ENCODE data around the gene PSPC1.
A peak's percentile ranks its signal among the peaks of the same experiment; 100 is the strongest.
"Not testable (repeated sequence)": the region's sequence is repeated elsewhere in the genome, so short reads cannot be mapped to it uniquely, and the experiment has no call there.

Gene PSPC1

GRCh38 chr13:19782727-19783682 is at the start of gene PSPC1:
Gene PSPC1 (minus strand): TSS chr13:19782945. CDS start chr13:19782757, 188 bp downstream.
- peak; percentile 80 to 82 for DNase-seq

- DNase-seq = no peak
Observed at GRCh38 chr13:19822673-19823072, 39.9 kb upstream of the PSPC1 start.

- no peak for DNase-seq
Observed at GRCh38 chr13:19818223-19818842, 35.6 kb upstream of the PSPC1 start.

GRCh38 chr13:19817510-19818158 is 34.9 kb upstream of the PSPC1 start:
- no peak for DNase-seq

- no peak for DNase-seq
Observed at GRCh38 chr13:19817106-19817505, 34.4 kb upstream of the PSPC1 start.

- not testable (repeated sequence) for DNase-seq
Observed at GRCh38 chr13:19815842-19816241, 33.1 kb upstream of the PSPC1 start.

- DNase-seq = no peak
Observed at GRCh38 chr13:19810996-19811881, 28.5 kb upstream of the PSPC1 start.

- no peak for DNase-seq
Observed at GRCh38 chr13:19810151-19810550, 27.4 kb upstream of the PSPC1 start.

- DNase-seq = no peak
Observed at GRCh38 chr13:19805765-19806164, 23.0 kb upstream of the PSPC1 start.

GRCh38 chr13:19795956-19796355 is 13.2 kb upstream of the PSPC1 start:
- DNase-seq = no peak

GRCh38 chr13:19794631-19795030 is 11.9 kb upstream of the PSPC1 start:
- no peak for DNase-seq

GRCh38 chr13:19791953-19792537 is 9.3 kb upstream of the PSPC1 start:
- DNase-seq = no peak

- DNase-seq = peak in 1 of 2 experiments; percentile 0
Observed at GRCh38 chr13:19782049-19782726, 557 bp downstream of the PSPC1 start.

- DNase-seq = no peak
Observed at GRCh38 chr13:19781526-19781925, 1.2 kb downstream of the PSPC1 start.

- DNase-seq = not testable (repeated sequence)
Observed at GRCh38 chr13:19780753-19781418, 1.9 kb downstream of the PSPC1 start.

- DNase-seq = no peak
Observed at GRCh38 chr13:19772306-19772705, 10.4 kb downstream of the PSPC1 start.

GRCh38 chr13:19769854-19770253 is 12.9 kb downstream of the PSPC1 start:
- DNase-seq = no peak

GRCh38 chr13:19767966-19768365 is 14.8 kb downstream of the PSPC1 start:
- DNase-seq = no peak

GRCh38 chr13:19766591-19766990 is 16.2 kb downstream of the PSPC1 start:
- no peak for DNase-seq

- no peak for DNase-seq
Observed at GRCh38 chr13:19764237-19764636, 18.5 kb downstream of the PSPC1 start.

GRCh38 chr13:19763618-19764017 is 19.1 kb downstream of the PSPC1 start:
- DNase-seq = no peak
